ENCODE measurements around the gene MTFR1L. TPM values are rescaled to one million over a fixed set of nuclear protein-coding genes. Genes with fewer than 3 reads are reported as not detected.

Gene MTFR1L
- total RNA-seq, 2 donors from 2014 or later = 39.7 to 56.4 TPM

DNA sequence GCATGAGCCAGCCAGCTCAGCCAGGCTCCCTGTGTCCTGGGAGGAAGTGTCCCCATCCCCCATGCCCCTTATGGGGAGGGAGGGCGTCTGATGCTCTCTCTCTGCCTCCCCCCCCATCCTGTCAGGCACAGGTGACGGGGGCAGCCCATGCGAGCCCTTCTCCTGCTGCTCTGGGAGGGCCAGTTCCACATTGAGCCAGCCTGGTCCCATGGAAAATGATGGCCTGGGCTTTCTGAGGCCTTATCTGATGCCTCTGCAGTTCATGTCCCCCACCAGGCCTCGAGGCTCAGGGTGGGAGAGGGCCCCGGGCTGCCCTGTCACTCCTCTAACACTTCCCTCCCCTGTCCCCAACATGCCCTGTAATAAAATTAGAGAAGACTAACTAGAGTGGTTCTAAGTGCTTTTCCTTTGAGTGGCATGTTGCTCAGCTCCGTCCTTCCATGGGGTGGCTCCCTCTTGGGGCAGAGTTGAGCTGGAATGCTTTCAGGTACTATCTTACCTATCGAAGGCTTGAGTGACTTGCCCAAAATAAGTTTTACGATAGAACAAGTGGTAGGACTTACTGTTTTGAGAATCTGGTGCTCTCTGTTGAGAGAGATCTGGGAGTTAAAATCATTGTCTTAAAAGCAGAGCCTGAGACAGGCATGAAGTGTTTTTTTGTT is 1.8 kb upstream of the MTFR1L start:
- H3K27me3 ChIP-seq = no peaks in the 10 kb centered on the region
- peaks cover 0 to 6% of the 10 kb centered on the region in 2 donors for H3K36me3 ChIP-seq (replicated peaks in 1 of 2; ENCODE audit: insufficient read depth in 1 of 2, low read depth in 2 of 2)
- H3K27ac ChIP-seq = peak overlapping the region in 3 of 4 donors; percentile 91 to 98 (median 93)
- peaks cover 39% of the 10 kb centered on the region for H3K4me1 ChIP-seq
- intact Hi-C loops (cut with DNase I) = no loop called here
- no peak for TF ChIP-seq POLR2A (IDR thresholded peaks at IDR 0.05)
- TF ChIP-seq, protein P1, sequence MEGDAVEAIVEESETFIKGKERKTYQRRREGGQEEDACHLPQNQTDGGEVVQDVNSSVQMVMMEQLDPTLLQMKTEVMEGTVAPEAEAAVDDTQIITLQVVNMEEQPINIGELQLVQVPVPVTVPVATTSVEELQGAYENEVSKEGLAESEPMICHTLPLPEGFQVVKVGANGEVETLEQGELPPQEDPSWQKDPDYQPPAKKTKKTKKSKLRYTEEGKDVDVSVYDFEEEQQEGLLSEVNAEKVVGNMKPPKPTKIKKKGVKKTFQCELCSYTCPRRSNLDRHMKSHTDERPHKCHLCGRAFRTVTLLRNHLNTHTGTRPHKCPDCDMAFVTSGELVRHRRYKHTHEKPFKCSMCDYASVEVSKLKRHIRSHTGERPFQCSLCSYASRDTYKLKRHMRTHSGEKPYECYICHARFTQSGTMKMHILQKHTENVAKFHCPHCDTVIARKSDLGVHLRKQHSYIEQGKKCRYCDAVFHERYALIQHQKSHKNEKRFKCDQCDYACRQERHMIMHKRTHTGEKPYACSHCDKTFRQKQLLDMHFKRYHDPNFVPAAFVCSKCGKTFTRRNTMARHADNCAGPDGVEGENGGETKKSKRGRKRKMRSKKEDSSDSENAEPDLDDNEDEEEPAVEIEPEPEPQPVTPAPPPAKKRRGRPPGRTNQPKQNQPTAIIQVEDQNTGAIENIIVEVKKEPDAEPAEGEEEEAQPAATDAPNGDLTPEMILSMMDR (IDR thresholded peaks at IDR 0.05) = peak in 4 of 7 experiments; percentile 20 to 21 (median 20)
- no peak overlapping the region for H3K4me3 ChIP-seq
- ATAC-seq = no peak
- DNase-seq = peak in 1 of 4 donors; percentile 27
- WGBS, 2 donors = 19 to 38% methylated on average over 6 to 8 of the region's 8 CpGs
- no peaks in the 10 kb centered on the region for H3K9me3 ChIP-seq

DNA sequence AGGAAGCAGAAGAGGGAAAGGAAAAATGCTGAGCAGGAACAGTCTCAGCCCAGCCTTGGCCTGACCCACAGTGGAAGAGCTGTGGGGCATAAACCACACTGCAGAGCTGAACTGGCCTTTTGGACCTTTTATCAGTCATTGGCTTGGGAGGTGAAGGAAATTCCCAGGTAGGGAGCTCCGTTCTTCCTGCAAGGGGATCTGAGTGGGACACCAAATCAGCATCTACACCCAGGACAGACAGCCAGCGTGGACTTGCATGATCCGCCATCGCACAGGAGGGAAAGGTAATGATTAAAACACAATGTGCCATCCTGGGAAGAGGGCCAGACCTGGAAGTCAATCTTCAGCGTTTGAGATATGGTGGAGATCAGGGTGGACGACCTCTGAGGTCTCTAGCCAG is 1.2 kb upstream of the MTFR1L start:
- peak overlapping the region in 3 of 4 donors; percentile 91 to 98 (median 93) for H3K27ac ChIP-seq
- 21 to 25% methylated on average over 6 of the region's 6 CpGs for WGBS, 2 donors
- ATAC-seq = no peak
- H3K4me3 ChIP-seq = no peak overlapping the region
- H3K36me3 ChIP-seq (replicated peaks in 1 of 2; ENCODE audit: insufficient read depth in 1 of 2, low read depth in 2 of 2) = peaks cover 0 to 6% of the 10 kb centered on the region in 2 donors
- peaks cover 43% of the 10 kb centered on the region for H3K4me1 ChIP-seq
- H3K27me3 ChIP-seq = no peaks in the 10 kb centered on the region
- intact Hi-C loops (cut with DNase I) = no loop called here
- TF ChIP-seq POLR2A (IDR thresholded peaks at IDR 0.05) = no peak
- TF ChIP-seq, protein P1 (IDR thresholded peaks at IDR 0.05) = no peak
- peak in 1 of 4 donors; percentile 15 for DNase-seq
- H3K9me3 ChIP-seq = no peaks in the 10 kb centered on the region

GRCh38 chr1:25820247-25821111 is 725 bp downstream of the MTFR1L start:
- DNase-seq (peak; percentile 55 to 69 (median 66)), ATAC-seq (peak; percentile 45)
- 1 to 3% methylated on average over 19 to 67 of the region's 67 CpGs for WGBS, 2 donors
- H3K36me3 ChIP-seq (replicated peaks in 1 of 2; ENCODE audit: insufficient read depth in 1 of 2, low read depth in 2 of 2) = peaks cover 0 to 1% of the 10 kb centered on the region in 2 donors
- peaks cover 43% of the 10 kb centered on the region for H3K4me1 ChIP-seq
- H3K27me3 ChIP-seq = no peaks in the 10 kb centered on the region
- peak overlapping the region; percentile 83 to 89 for H3K4me3 ChIP-seq
- H3K9me3 ChIP-seq = no peaks in the 10 kb centered on the region
- peak overlapping the region; percentile 91 to 98 (median 93) for H3K27ac ChIP-seq
- TF ChIP-seq POLR2A (IDR thresholded peaks at IDR 0.05) = peak in 1 of 3 donors; percentile 50
- TF ChIP-seq, protein P1 (IDR thresholded peaks at IDR 0.05) = no peak
- intact Hi-C loops (cut with DNase I) = no loop called here

DNA sequence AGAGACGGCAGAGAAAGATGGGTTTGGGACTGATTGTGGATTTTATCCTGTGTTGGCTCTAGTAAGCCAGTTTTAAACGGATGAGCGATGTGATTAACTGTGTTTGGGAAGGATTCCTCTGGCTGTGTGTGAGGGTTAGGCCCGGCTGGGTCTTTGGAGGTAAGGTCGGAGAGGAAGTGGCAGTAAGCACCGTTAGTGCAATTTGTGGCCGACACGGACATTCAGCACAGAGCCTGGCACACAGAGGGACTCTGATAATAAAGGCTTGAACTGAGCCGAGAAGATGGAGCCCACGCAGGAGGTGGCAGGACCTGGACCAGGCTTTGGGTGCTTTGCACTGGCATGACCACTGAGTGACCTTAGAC is 1.3 kb downstream of the MTFR1L start:
- 16 to 23% methylated on average over 10 of the region's 10 CpGs for WGBS, 2 donors
- Histone ChIP-seq H3K36me3 (replicated peaks in 1 of 2; ENCODE audit: insufficient read depth in 1 of 2, low read depth in 2 of 2) (no peaks in the 10 kb centered on the region), H3K9me3 (no peaks in the 10 kb centered on the region), H3K27ac (peak overlapping the region; percentile 91 to 98 (median 93)), H3K4me1 (peaks cover 43% of the 10 kb centered on the region), H3K4me3 (no peak overlapping the region), H3K27me3 (no peaks in the 10 kb centered on the region)
- intact Hi-C loops (cut with DNase I) = no loop called here
- DNase-seq (no peak), ATAC-seq (no peak)
- TF ChIP-seq POLR2A (IDR thresholded peaks at IDR 0.05) = no peak
- TF ChIP-seq, protein P1 (IDR thresholded peaks at IDR 0.05) = no peak
